Measurements from ENCODE around the gene CUX1. TPM values are rescaled to one million over a fixed set of nuclear protein-coding genes. Genes with fewer than 3 reads are reported as not detected.

The CUX1 gene
- total and polyA plus RNA-seq, 2 of the 13 experiments (the other 11 are each of a cell fraction or from before 2014, with no cell fraction given): 13.7 to 14.9 TPM

DNA sequence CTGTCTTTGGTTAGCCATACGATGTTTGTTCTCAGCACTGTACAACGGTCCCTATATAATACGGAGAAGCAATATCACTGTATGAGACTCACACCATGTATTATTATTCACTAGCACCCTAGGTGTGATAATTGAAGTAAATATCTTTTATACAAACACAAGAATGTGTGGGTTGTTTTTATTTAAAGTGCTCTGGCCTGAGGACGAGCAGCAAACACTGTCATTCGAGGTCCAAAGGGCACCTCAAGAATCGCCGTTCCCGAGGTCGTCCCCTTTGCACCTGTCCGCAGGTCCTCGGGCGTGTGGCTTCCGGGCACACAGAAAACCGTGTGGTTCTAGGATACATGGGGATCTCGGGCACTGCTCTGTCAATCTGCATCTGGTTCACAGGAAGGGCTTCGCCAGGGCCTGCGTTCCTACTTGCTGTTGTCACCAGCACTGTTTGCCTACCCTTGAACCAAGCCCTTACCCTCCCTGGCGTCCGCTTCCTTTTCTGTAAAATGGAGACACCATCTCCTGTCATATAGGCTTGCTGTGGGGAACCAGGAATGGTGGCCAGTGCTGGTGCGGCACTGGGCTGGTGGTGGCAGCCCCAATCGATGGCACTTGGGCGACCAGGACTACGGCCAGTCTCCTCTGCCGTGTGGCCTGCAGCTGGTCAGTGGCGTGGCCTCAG, 440.8 kb downstream of the CUX1 start (continued):
- TF ChIP-seq, protein P1, sequence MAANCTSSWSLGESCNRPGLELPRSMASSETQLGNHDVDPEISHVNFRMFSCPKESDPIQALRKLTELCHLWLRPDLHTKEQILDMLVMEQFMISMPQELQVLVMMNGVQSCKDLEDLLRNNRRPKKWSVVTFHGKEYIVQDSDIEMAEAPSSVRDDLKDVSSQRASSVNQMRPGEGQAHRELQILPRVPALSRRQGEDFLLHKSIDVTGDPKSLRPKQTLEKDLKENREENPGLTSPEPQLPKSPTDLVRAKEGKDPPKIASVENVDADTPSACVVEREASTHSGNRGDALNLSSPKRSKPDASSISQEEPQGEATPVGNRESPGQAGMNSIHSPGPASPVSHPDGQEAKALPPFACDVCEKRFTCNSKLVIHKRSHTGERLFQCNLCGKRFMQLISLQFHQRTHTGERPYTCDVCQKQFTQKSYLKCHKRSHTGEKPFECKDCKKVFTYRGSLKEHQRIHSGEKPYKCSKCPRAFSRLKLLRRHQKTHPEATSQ (CRISPR knock-in tag; IDR thresholded peaks at IDR 0.05; ENCODE audit: borderline replicate concordance): peak; percentile 71; the same call in 1 of the 2 replicates
- peak; percentile 66; the same call in 1 of the 2 replicates for TF ChIP-seq MXD4 (CRISPR knock-in tag; IDR thresholded peaks at IDR 0.05)
- TF ChIP-seq ZNF547 (CRISPR knock-in tag; IDR thresholded peaks at IDR 0.05): 0 out of 2 replicates have a peak, but pooled peaks have one; percentile 65
- TF ChIP-seq ZNF580 (CRISPR knock-in tag; IDR thresholded peaks at IDR 0.05; ENCODE audit: borderline replicate concordance, low read depth): peak; percentile 97
- TF ChIP-seq TGIF2 (CRISPR knock-in tag; IDR thresholded peaks at IDR 0.05): peak; percentile 85
- peak; percentile 92 for TF ChIP-seq ZMYM4 (CRISPR knock-in tag; IDR thresholded peaks at IDR 0.05)
- TF ChIP-seq ZFP1 (CRISPR knock-in tag; IDR thresholded peaks at IDR 0.05): peak; percentile 86
- TF ChIP-seq TEAD3 (CRISPR knock-in tag; optimal IDR thresholded peaks at IDR 0.05; ENCODE audit: borderline replicate concordance): peak; percentile 82
- 0 out of 2 replicates have a peak, but pooled peaks have one; percentile 37 for TF ChIP-seq WIZ (CRISPR knock-in tag; IDR thresholded peaks at IDR 0.05)
- peak; percentile 92 for TF ChIP-seq NCOR1 (IDR thresholded peaks at IDR 0.05; ENCODE audit: borderline replicate concordance, low read length)
- TF ChIP-seq ISL2 (CRISPR knock-in tag; IDR thresholded peaks at IDR 0.05): peak; percentile 74; the same call in 1 of the 2 replicates
- TF ChIP-seq EP300 (IDR thresholded peaks at IDR 0.05; ENCODE audit: low read depth in 2 of 2, low read length in 2 of 2): peak in 1 of 2 experiments; percentile 27; a peak in 1 of 4 replicates
- peak; percentile 52; the same call in 1 of the 2 replicates for TF ChIP-seq EP300 (CRISPR knock-in tag; IDR thresholded peaks at IDR 0.05; ENCODE audit: borderline replicate concordance)
- no peak for TF ChIP-seq PRDM10 (CRISPR knock-in tag; IDR thresholded peaks at IDR 0.05; ENCODE audit: low read depth)
- TF ChIP-seq FOXP1 (IDR thresholded peaks at IDR 0.05): no peak
- TF ChIP-seq FOXP1 (CRISPR knock-in tag; IDR thresholded peaks at IDR 0.05): peak; percentile 73
- peak; percentile 88 for TF ChIP-seq KDM3A (CRISPR knock-in tag; IDR thresholded peaks at IDR 0.05; ENCODE audit: low read depth)
- peak; percentile 86 for TF ChIP-seq HDAC2 (CRISPR knock-in tag; IDR thresholded peaks at IDR 0.05)
- TF ChIP-seq ZSCAN21 (CRISPR knock-in tag; IDR thresholded peaks at IDR 0.05; ENCODE audit: borderline replicate concordance): peak; percentile 80
- TF ChIP-seq ATF4 (CRISPR knock-in tag; IDR thresholded peaks at IDR 0.05): peak in 1 of 2 experiments; percentile 62; a peak in 1 of 4 replicates
- peak; percentile 93; the same call in 1 of the 2 replicates for TF ChIP-seq ZNF670 (CRISPR knock-in tag; IDR thresholded peaks at IDR 0.05; ENCODE audit: borderline replicate concordance)
- peak; percentile 96 for TF ChIP-seq ZNF878 (CRISPR knock-in tag; IDR thresholded peaks at IDR 0.05)
- peak; percentile 67; the same call in 1 of the 2 replicates for TF ChIP-seq KMT2A (CRISPR knock-in tag; IDR thresholded peaks at IDR 0.05)
- TF ChIP-seq ZNF234 (CRISPR knock-in tag; conservative IDR thresholded peaks at IDR 0.05): no peak
- TF ChIP-seq ZNF879 (CRISPR knock-in tag; IDR thresholded peaks at IDR 0.05): no peak
- no peak for TF ChIP-seq ZNF326 (CRISPR knock-in tag; IDR thresholded peaks at IDR 0.05; ENCODE audit: borderline replicate concordance)
